CD4-positive, CD25-positive, alpha-beta regulatory T cell (primary cell): Measurements from ENCODE around the gene HMCN1. TPM values are rescaled to one million over a fixed set of nuclear protein-coding genes. Genes with fewer than 3 reads are reported as not detected.

Experiments
- ATAC-seq, 2 donors: fragments of 150-1000 bp; cut with Tn5 transposase; one replicate each; pipeline ENCODE4 v1.10.0; 2021; ENCODE audit warnings: low read depth in 2 of 2, moderate number of reproducible peaks in 2 of 2, moderate library complexity in 1 of 2
- DNase-seq, 3 donors: peaks; one replicate each; pipeline versions ENCODE4 v3.0.0 to v3.0.0-alpha.2; 2012 to 2022; ENCODE audit warnings: mixed read lengths in 1 of 3
- H3K27ac ChIP-seq: one replicate; pipeline ENCODE4 v1.7.0; 2013; ENCODE audit warnings: mild to moderate bottlenecking, low read length; ENCODE audit not compliant: insufficient read depth, poor library complexity, severe bottlenecking
- H3K27me3 ChIP-seq: one replicate; pipeline ENCODE4 v1.7.0; 2013; ENCODE audit warnings: low read length; ENCODE audit not compliant: control insufficient read depth, insufficient read depth
- H3K36me3 ChIP-seq: one replicate; pipeline ENCODE4 v1.7.0; 2013; ENCODE audit warnings: mild to moderate bottlenecking, low read length, moderate library complexity; ENCODE audit not compliant: control insufficient read depth, insufficient read depth
- H3K4me1 ChIP-seq: 2 replicates; pipeline ENCODE4 v1.7.0; 2013; ENCODE audit warnings: mild to moderate bottlenecking, low read length; ENCODE audit not compliant: insufficient read depth, control insufficient read depth, poor library complexity, severe bottlenecking
- H3K4me3 ChIP-seq: one replicate; pipeline ENCODE4 v1.7.0; 2013; ENCODE audit warnings: low read depth, mild to moderate bottlenecking, low read length, moderate library complexity
- H3K9me3 ChIP-seq, 2 experiments: 1 replicate in 1 of 2; 2 replicates in 1 of 2; pipeline ENCODE4 v1.7.0; 2013; ENCODE audit warnings: low read length in 2 of 2, mild to moderate bottlenecking in 1 of 2, moderate library complexity in 1 of 2; ENCODE audit not compliant: control insufficient read depth in 2 of 2
- H3K27ac Mint-ChIP-seq, 3 donors: one replicate each; pipeline ENCODE4 v1.8.0; 2020 to 2022; ENCODE audit warnings: mild to moderate bottlenecking in 3 of 3, mixed read lengths in 3 of 3, moderate library complexity in 2 of 3
- H3K27me3 Mint-ChIP-seq: one replicate; pipeline ENCODE4 v1.8.0; 2022; ENCODE audit warnings: mild to moderate bottlenecking, mixed read lengths
- H3K36me3 Mint-ChIP-seq: one replicate; pipeline ENCODE4 v1.8.0; 2020; ENCODE audit warnings: mixed read lengths
- H3K4me1 Mint-ChIP-seq, 4 donors: one replicate each; pipeline ENCODE4 v1.8.0; 2020 to 2022; ENCODE audit warnings: mixed read lengths in 4 of 4, mild to moderate bottlenecking in 1 of 4
- H3K4me3 Mint-ChIP-seq, 4 donors: one replicate each; pipeline ENCODE4 v1.8.0; 2020 to 2022; ENCODE audit warnings: mild to moderate bottlenecking in 4 of 4, mixed read lengths in 4 of 4, moderate library complexity in 3 of 4
- H3K9me3 Mint-ChIP-seq, 7 donors: one replicate each; pipeline ENCODE4 v1.8.0; 2020 to 2022; ENCODE audit warnings: mixed read lengths in 7 of 7, mild to moderate bottlenecking in 3 of 7, moderate library complexity in 2 of 7
- polyA plus RNA-seq, 4 donors: library from polyadenylated mRNA; unstranded; fragments of 300-500 nt; fragmentation: Illumina TruSeq; gene quantifications; one replicate each; pipeline ENCODE4 v1.2.3, GENCODE V29; 2021
- total RNA-seq: library from RNA; stranded (reverse); gene quantifications from one replicate; pipeline ENCODE4 v1.2.3, GENCODE V29; 2022

HMCN1 gene
- total and polyA plus RNA-seq, 5 donors from 2014 or later, result 0.07 to 0.81 (median 0.58) TPM; not detected in 1

- ATAC-seq, result no peak
- Mint-ChIP-seq H3K36me3 (no peaks in the 10 kb centered on the region), H3K27me3 (peaks cover 10% of the 10 kb centered on the region)
These were observed 461.3 kb downstream of the HMCN1 start for GRCh38 chr1:186195377-186195931.

GRCh38 chr1:186202271-186202764 is 468.1 kb downstream of the HMCN1 start:
- DNase-seq (no peak), ATAC-seq (no peak)
- Histone ChIP-seq H3K4me1 (no peaks in the 10 kb centered on the region), H3K9me3 (no peaks in the 10 kb centered on the region), H3K27me3 (no peaks in the 10 kb centered on the region), H3K4me3 (no peak overlapping the region), H3K36me3 (no peaks in the 10 kb centered on the region), H3K27ac (no peak overlapping the region)
- Mint-ChIP-seq H3K36me3 (no peaks in the 10 kb centered on the region), H3K4me1 (peaks cover 0 to 11% (median 1%) of the 10 kb centered on the region in 4 donors), H3K27me3 (peaks cover 23% of the 10 kb centered on the region), H3K9me3 (peaks cover 0 to 5% (median 1%) of the 10 kb centered on the region in 7 donors), H3K27ac (no peak overlapping the region), H3K4me3 (no peak overlapping the region)

More at GRCh38 chr1:186195377-186195931, 461.3 kb downstream of the HMCN1 start:
- Histone ChIP-seq H3K27ac (no peak overlapping the region), H3K36me3 (no peaks in the 10 kb centered on the region), H3K4me1 (no peaks in the 10 kb centered on the region), H3K9me3 (no peaks in the 10 kb centered on the region), H3K4me3 (no peak overlapping the region), H3K27me3 (no peaks in the 10 kb centered on the region)
- no peak overlapping the region for H3K27ac Mint-ChIP-seq
- no peak for DNase-seq
- no peak overlapping the region for H3K4me3 Mint-ChIP-seq
- H3K4me1 Mint-ChIP-seq, result peaks cover 0 to 5% (median 0%) of the 10 kb centered on the region in 4 donors
- H3K9me3 Mint-ChIP-seq, result peaks cover 0 to 3% (median 0%) of the 10 kb centered on the region in 7 donors

- no peaks in the 10 kb centered on the region for H3K27me3 ChIP-seq
- no peaks in the 10 kb centered on the region for H3K36me3 Mint-ChIP-seq
- peaks cover 0 to 5% (median 0%) of the 10 kb centered on the region in 7 donors for H3K9me3 Mint-ChIP-seq
- DNase-seq (no peak), ATAC-seq (no peak)
- H3K4me1 Mint-ChIP-seq, result peaks cover 0 to 11% (median 1%) of the 10 kb centered on the region in 4 donors
- H3K36me3 ChIP-seq, result no peaks in the 10 kb centered on the region
- no peak overlapping the region for H3K27ac Mint-ChIP-seq
- H3K27me3 Mint-ChIP-seq, result peaks cover 23% of the 10 kb centered on the region
- no peaks in the 10 kb centered on the region for H3K4me1 ChIP-seq
- H3K27ac ChIP-seq, result no peak overlapping the region
- no peak overlapping the region for H3K4me3 Mint-ChIP-seq
- no peak overlapping the region for H3K4me3 ChIP-seq
- no peaks in the 10 kb centered on the region for H3K9me3 ChIP-seq
These were observed 468.6 kb downstream of the HMCN1 start for GRCh38 chr1:186202776-186203175.

- H3K36me3 Mint-ChIP-seq, result no peaks in the 10 kb centered on the region
- H3K27me3 Mint-ChIP-seq, result peaks cover 15% of the 10 kb centered on the region
- DNase-seq, result no peak
These were observed 471.9 kb downstream of the HMCN1 start for GRCh38 chr1:186206048-186206570.

DNA sequence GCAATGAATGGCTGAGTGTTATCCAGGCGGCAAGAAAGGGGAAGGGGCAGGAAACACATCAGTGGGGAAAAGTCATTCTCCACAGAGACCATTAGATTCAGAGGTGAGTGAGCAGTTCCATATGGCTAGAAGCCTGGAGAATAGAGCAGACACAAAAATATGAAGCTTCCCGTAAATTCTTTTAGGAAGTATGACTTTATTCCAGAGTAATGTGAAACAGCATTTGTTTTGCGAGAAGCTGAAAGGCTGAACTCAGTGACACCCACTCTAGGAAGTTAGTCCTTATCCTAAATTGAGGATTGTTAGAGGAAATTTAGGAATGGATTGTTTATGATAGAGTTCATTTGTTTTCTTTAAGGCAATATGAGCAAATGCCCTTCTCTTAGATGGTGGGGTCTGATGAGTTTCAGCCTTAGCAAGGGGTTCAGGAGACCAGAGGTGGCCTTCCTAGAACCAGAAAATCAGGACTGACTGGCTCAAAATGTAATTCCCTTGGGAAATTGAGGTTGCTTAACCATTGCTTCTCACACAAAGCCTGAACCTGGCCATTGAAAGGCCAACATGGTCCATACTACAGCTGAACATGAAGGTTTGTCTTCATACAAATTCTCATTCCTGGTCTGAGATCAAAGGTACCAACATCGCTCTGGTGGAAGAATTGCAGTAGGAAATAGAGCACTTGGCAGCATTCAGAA is 473.3 kb downstream of the HMCN1 start:
- no peaks in the 10 kb centered on the region for H3K27me3 ChIP-seq
- H3K9me3 ChIP-seq, result no peaks in the 10 kb centered on the region
- Mint-ChIP-seq H3K36me3 (no peaks in the 10 kb centered on the region), H3K27ac (no peak overlapping the region), H3K9me3 (peaks cover 0 to 5% (median 0%) of the 10 kb centered on the region in 7 donors), H3K4me3 (no peak overlapping the region), H3K27me3 (peaks cover 13% of the 10 kb centered on the region), H3K4me1 (peaks cover 0 to 11% (median 1%) of the 10 kb centered on the region in 4 donors)
- H3K4me1 ChIP-seq, result no peaks in the 10 kb centered on the region
- H3K27ac ChIP-seq, result no peak overlapping the region
- H3K4me3 ChIP-seq, result no peak overlapping the region
- DNase-seq (no peak), ATAC-seq (no peak)
- H3K36me3 ChIP-seq, result no peaks in the 10 kb centered on the region

More at GRCh38 chr1:186206048-186206570, 471.9 kb downstream of the HMCN1 start:
- H3K9me3 ChIP-seq, result no peaks in the 10 kb centered on the region
- no peaks in the 10 kb centered on the region for H3K36me3 ChIP-seq
- no peak overlapping the region for H3K4me3 Mint-ChIP-seq
- H3K4me3 ChIP-seq, result no peak overlapping the region
- no peaks in the 10 kb centered on the region for H3K27me3 ChIP-seq
- H3K4me1 ChIP-seq, result no peaks in the 10 kb centered on the region
- no peak overlapping the region for H3K27ac ChIP-seq
- no peak overlapping the region for H3K27ac Mint-ChIP-seq
- H3K9me3 Mint-ChIP-seq, result peaks cover 0 to 5% (median 0%) of the 10 kb centered on the region in 7 donors
- ATAC-seq, result no peak
- H3K4me1 Mint-ChIP-seq, result peaks cover 0 to 11% (median 1%) of the 10 kb centered on the region in 4 donors

GRCh38 chr1:186208405-186209129 is 474.4 kb downstream of the HMCN1 start:
- Mint-ChIP-seq H3K27ac (no peak overlapping the region), H3K36me3 (no peaks in the 10 kb centered on the region), H3K4me1 (peaks cover 0 to 11% (median 1%) of the 10 kb centered on the region in 4 donors), H3K9me3 (no peaks in the 10 kb centered on the region), H3K4me3 (no peak overlapping the region), H3K27me3 (peaks cover 13% of the 10 kb centered on the region)
- H3K36me3 ChIP-seq, result no peaks in the 10 kb centered on the region
- no peak overlapping the region for H3K4me3 ChIP-seq
- ATAC-seq, result no peak
- H3K27ac ChIP-seq, result no peak overlapping the region
- H3K9me3 ChIP-seq, result no peaks in the 10 kb centered on the region
- DNase-seq, result no peak
- H3K4me1 ChIP-seq, result no peaks in the 10 kb centered on the region
- no peaks in the 10 kb centered on the region for H3K27me3 ChIP-seq

DNA sequence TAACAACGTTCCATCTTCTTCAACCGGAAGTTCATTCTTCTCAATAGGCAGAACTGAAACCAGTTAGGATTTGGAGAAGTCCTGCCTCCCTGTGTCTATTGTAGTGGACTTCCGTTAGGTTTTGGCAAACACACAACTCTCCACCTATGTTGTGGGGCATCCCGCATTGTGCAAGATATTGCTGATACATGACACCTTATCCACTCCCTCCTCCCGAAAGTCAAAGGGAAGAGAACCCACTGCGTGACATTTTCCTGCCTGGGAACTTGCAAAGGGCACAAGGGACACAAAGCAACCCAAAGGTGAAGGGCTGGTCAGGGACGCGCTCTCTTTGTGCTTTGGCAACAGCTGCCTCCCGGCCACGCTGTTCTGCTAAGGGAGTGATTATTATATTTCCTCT is 476.1 kb downstream of the HMCN1 start:
- Mint-ChIP-seq H3K9me3 (no peaks in the 10 kb centered on the region), H3K27ac (no peak overlapping the region), H3K4me3 (no peak overlapping the region), H3K4me1 (peaks cover 0 to 11% (median 1%) of the 10 kb centered on the region in 4 donors), H3K36me3 (no peaks in the 10 kb centered on the region), H3K27me3 (peaks cover 7% of the 10 kb centered on the region)
- DNase-seq, result no peak
- Histone ChIP-seq H3K27ac (no peak overlapping the region), H3K4me1 (no peaks in the 10 kb centered on the region), H3K4me3 (no peak overlapping the region), H3K9me3 (no peaks in the 10 kb centered on the region), H3K36me3 (no peaks in the 10 kb centered on the region), H3K27me3 (no peaks in the 10 kb centered on the region)
- ATAC-seq, result no peak
